CD8-positive, alpha-beta memory T cell (primary cell): ENCODE measurements around the gene NHS. TPM values are rescaled to one million over a fixed set of nuclear protein-coding genes. Genes with fewer than 3 reads are reported as not detected.

Experiments
- CTCF ChIA-PET: fragments of 350-600 bp; sonication (Branson Sonifier 250); formaldehyde crosslinking; loops from one replicate; lab custom pipeline; 2021; ENCODE audit warnings: antibody characterized with exemption; lab: Charles Lee
- POLR2A ChIA-PET: fragments of 350-600 bp; sonication (Branson Sonifier 250); formaldehyde crosslinking; loops from one replicate; lab custom pipeline; 2021; ENCODE audit warnings: antibody characterized with exemption; lab: Charles Lee
- DNase-seq, 5 donors: peaks; one replicate each; pipeline versions ENCODE4 v3.0.0 to v3.0.0-alpha.2; 2020 to 2022; ENCODE audit warnings: mixed read lengths in 1 of 5
- H3K27ac ChIP-seq: one replicate; pipeline ENCODE4 v1.7.0; 2013; ENCODE audit warnings: low read depth, mild to moderate bottlenecking, low read length, moderate library complexity
- H3K27me3 ChIP-seq: 2 replicates; pipeline ENCODE4 v1.7.0; 2013; ENCODE audit warnings: low read length, mild to moderate bottlenecking; ENCODE audit not compliant: insufficient read depth, poor library complexity, severe bottlenecking
- H3K36me3 ChIP-seq: 2 replicates; pipeline ENCODE4 v1.7.0; 2013; ENCODE audit warnings: mild to moderate bottlenecking, low read length, moderate library complexity; ENCODE audit not compliant: insufficient read depth
- H3K4me1 ChIP-seq: 2 replicates; pipeline ENCODE4 v1.7.0; 2013; ENCODE audit warnings: mild to moderate bottlenecking, low read length, moderate library complexity; ENCODE audit not compliant: insufficient read depth
- H3K4me3 ChIP-seq: 2 replicates; pipeline ENCODE4 v1.7.0; 2013; ENCODE audit warnings: mild to moderate bottlenecking, low read length
- H3K9me3 ChIP-seq: 2 replicates; pipeline ENCODE4 v1.7.0; 2013; ENCODE audit warnings: mild to moderate bottlenecking, low read length
- H3K27ac Mint-ChIP-seq, 8 donors: one replicate each; pipeline ENCODE4 v1.8.0; 2020 to 2021; ENCODE audit warnings: mixed read lengths in 8 of 8, mild to moderate bottlenecking in 6 of 8, inconsistent platforms in 3 of 8, moderate library complexity in 3 of 8
- H3K27me3 Mint-ChIP-seq, 2 donors: one replicate each; pipeline ENCODE4 v1.8.0; 2020 to 2021; ENCODE audit warnings: mixed read lengths in 2 of 2, mild to moderate bottlenecking in 1 of 2, moderate library complexity in 1 of 2
- H3K36me3 Mint-ChIP-seq, 3 donors: one replicate each; pipeline ENCODE4 v1.8.0; 2020 to 2021; ENCODE audit warnings: mixed read lengths in 3 of 3, inconsistent platforms in 1 of 3, mild to moderate bottlenecking in 1 of 3
- H3K4me1 Mint-ChIP-seq, 3 donors: one replicate each; pipeline ENCODE4 v1.8.0; 2020 to 2021; ENCODE audit warnings: mixed read lengths in 3 of 3, inconsistent platforms in 1 of 3, mild to moderate bottlenecking in 1 of 3
- H3K4me3 Mint-ChIP-seq, 7 donors: one replicate each; pipeline ENCODE4 v1.8.0; 2020 to 2021; ENCODE audit warnings: mixed read lengths in 7 of 7, mild to moderate bottlenecking in 6 of 7, moderate library complexity in 4 of 7, inconsistent platforms in 2 of 7
- H3K9me3 Mint-ChIP-seq, 5 donors: one replicate each; pipeline ENCODE4 v1.8.0; 2020 to 2022; ENCODE audit warnings: mixed read lengths in 5 of 5, mild to moderate bottlenecking in 3 of 5, moderate library complexity in 2 of 5, inconsistent platforms in 1 of 5
- polyA plus RNA-seq: library from polyadenylated mRNA; unstranded; fragments of 300-500 nt; fragmentation: Illumina TruSeq; gene quantifications from one replicate; pipeline ENCODE4 v1.2.3, GENCODE V29; 2021
- total RNA-seq, 2 experiments: library from RNA; stranded (reverse); gene quantifications; one replicate each; pipeline ENCODE4 v1.2.3, GENCODE V29; 2021

NHS gene
- total and polyA plus RNA-seq, 3 experiments from 2014 or later = 9.6 to 11.3 TPM; not detected in 1

GRCh38 chrX:17638731-17639130 lies 263.7 kb downstream of the NHS start:
- no peak overlapping the region for H3K27ac ChIP-seq
- no peaks in the 10 kb centered on the region for H3K4me1 ChIP-seq
- H3K36me3 ChIP-seq = no peaks in the 10 kb centered on the region
- H3K36me3 Mint-ChIP-seq = no peaks in the 10 kb centered on the region
- no peaks in the 10 kb centered on the region for H3K9me3 ChIP-seq
- no peak overlapping the region for H3K4me3 ChIP-seq
- POLR2A ChIA-PET = no interaction called here
- no peak overlapping the region for H3K27ac Mint-ChIP-seq
- CTCF ChIA-PET = no interaction called here
- H3K4me3 Mint-ChIP-seq = no peak overlapping the region
- H3K4me1 Mint-ChIP-seq = no peaks in the 10 kb centered on the region
- DNase-seq = no peak
- no peaks in the 10 kb centered on the region for H3K9me3 Mint-ChIP-seq
- H3K27me3 Mint-ChIP-seq = peaks cover 0 to 3% of the 10 kb centered on the region in 2 donors
- H3K27me3 ChIP-seq = no peaks in the 10 kb centered on the region

GRCh38 chrX:17642891-17643290 lies 267.9 kb downstream of the NHS start:
- H3K27me3 Mint-ChIP-seq = peaks cover 0 to 1% of the 10 kb centered on the region in 2 donors
- no peak overlapping the region for H3K4me3 Mint-ChIP-seq
- DNase-seq = no peak
- ChIA-PET CTCF (no interaction called here), POLR2A (no interaction called here)
- no peaks in the 10 kb centered on the region for H3K36me3 Mint-ChIP-seq
- no peaks in the 10 kb centered on the region for H3K9me3 Mint-ChIP-seq
- H3K27ac ChIP-seq = no peak overlapping the region
- H3K27me3 ChIP-seq = no peaks in the 10 kb centered on the region
- H3K4me1 Mint-ChIP-seq = no peaks in the 10 kb centered on the region
- H3K36me3 ChIP-seq = no peaks in the 10 kb centered on the region
- H3K4me3 ChIP-seq = no peak overlapping the region
- H3K4me1 ChIP-seq = no peaks in the 10 kb centered on the region
- no peak overlapping the region for H3K27ac Mint-ChIP-seq
- H3K9me3 ChIP-seq = no peaks in the 10 kb centered on the region

GRCh38 chrX:17643528-17643927 lies 268.5 kb downstream of the NHS start:
- no peak overlapping the region for H3K4me3 Mint-ChIP-seq
- H3K27ac Mint-ChIP-seq = no peak overlapping the region

GRCh38 chrX:17644001-17644400 lies 269.0 kb downstream of the NHS start:
- no peak for DNase-seq
- CTCF ChIA-PET = no interaction called here
- H3K4me3 ChIP-seq = no peak overlapping the region
- no peaks in the 10 kb centered on the region for H3K27me3 ChIP-seq
- Mint-ChIP-seq H3K4me3 (no peak overlapping the region), H3K27ac (no peak overlapping the region), H3K27me3 (peaks cover 0 to 1% of the 10 kb centered on the region in 2 donors), H3K9me3 (no peaks in the 10 kb centered on the region), H3K36me3 (no peaks in the 10 kb centered on the region), H3K4me1 (no peaks in the 10 kb centered on the region)
- H3K4me1 ChIP-seq = no peaks in the 10 kb centered on the region
- POLR2A ChIA-PET = no interaction called here
- H3K9me3 ChIP-seq = no peaks in the 10 kb centered on the region
- no peak overlapping the region for H3K27ac ChIP-seq
- no peaks in the 10 kb centered on the region for H3K36me3 ChIP-seq

More at GRCh38 chrX:17643528-17643927, 268.5 kb downstream of the NHS start:
- no peaks in the 10 kb centered on the region for H3K9me3 Mint-ChIP-seq
- Histone ChIP-seq H3K27me3 (no peaks in the 10 kb centered on the region), H3K9me3 (no peaks in the 10 kb centered on the region), H3K4me3 (no peak overlapping the region), H3K4me1 (no peaks in the 10 kb centered on the region), H3K27ac (no peak overlapping the region), H3K36me3 (no peaks in the 10 kb centered on the region)
- no peaks in the 10 kb centered on the region for H3K36me3 Mint-ChIP-seq
- H3K4me1 Mint-ChIP-seq = no peaks in the 10 kb centered on the region
- POLR2A ChIA-PET = no interaction called here
- DNase-seq = no peak
- H3K27me3 Mint-ChIP-seq = peaks cover 0 to 1% of the 10 kb centered on the region in 2 donors
- CTCF ChIA-PET = no interaction called here

GRCh38 chrX:17654116-17654515 lies 279.1 kb downstream of the NHS start:
- ChIA-PET POLR2A (no interaction called here), CTCF (no interaction called here)
- peak; percentile 8 to 59 (median 18) for DNase-seq
- H3K9me3 Mint-ChIP-seq = peaks cover 0 to 4% (median 0%) of the 10 kb centered on the region in 5 donors
- Histone ChIP-seq H3K27me3 (no peaks in the 10 kb centered on the region), H3K27ac (no peak overlapping the region), H3K4me1 (peaks cover 17% of the 10 kb centered on the region), H3K36me3 (no peaks in the 10 kb centered on the region), H3K4me3 (no peak overlapping the region), H3K9me3 (no peaks in the 10 kb centered on the region)
- peak overlapping the region in 6 of 7 donors; percentile 32 to 89 (median 70) for H3K4me3 Mint-ChIP-seq
- H3K4me1 Mint-ChIP-seq = peaks cover 20 to 29% (median 25%) of the 10 kb centered on the region in 3 donors
- peaks cover 4 to 5% of the 10 kb centered on the region in 2 donors for H3K27me3 Mint-ChIP-seq
- H3K36me3 Mint-ChIP-seq = no peaks in the 10 kb centered on the region
- H3K27ac Mint-ChIP-seq = peak overlapping the region in 7 of 8 donors; percentile 25 to 94 (median 80)

- Histone ChIP-seq H3K4me1 (peaks cover 17% of the 10 kb centered on the region), H3K36me3 (no peaks in the 10 kb centered on the region), H3K27ac (no peak overlapping the region), H3K9me3 (no peaks in the 10 kb centered on the region), H3K4me3 (peak overlapping the region; percentile 39), H3K27me3 (no peaks in the 10 kb centered on the region)
- no peaks in the 10 kb centered on the region for H3K36me3 Mint-ChIP-seq
- peak overlapping the region; percentile 75 to 90 (median 88) for H3K4me3 Mint-ChIP-seq
- no peak for DNase-seq
- peaks cover 0 to 4% (median 0%) of the 10 kb centered on the region in 5 donors for H3K9me3 Mint-ChIP-seq
- H3K27ac Mint-ChIP-seq = peak overlapping the region in 5 of 8 donors; percentile 9 to 81 (median 70)
- CTCF ChIA-PET = no interaction called here
- POLR2A ChIA-PET = no interaction called here
- H3K4me1 Mint-ChIP-seq = peaks cover 20 to 29% (median 25%) of the 10 kb centered on the region in 3 donors
- peaks cover 4 to 5% of the 10 kb centered on the region in 2 donors for H3K27me3 Mint-ChIP-seq
These were observed 280.4 kb downstream of the NHS start for GRCh38 chrX:17655211-17656034.

GRCh38 chrX:17656035-17656418 lies 281.0 kb downstream of the NHS start:
- H3K36me3 Mint-ChIP-seq = no peaks in the 10 kb centered on the region
- Histone ChIP-seq H3K4me3 (peak overlapping the region; percentile 39), H3K27ac (no peak overlapping the region), H3K9me3 (no peaks in the 10 kb centered on the region), H3K27me3 (no peaks in the 10 kb centered on the region), H3K36me3 (no peaks in the 10 kb centered on the region), H3K4me1 (peaks cover 17% of the 10 kb centered on the region)
- H3K9me3 Mint-ChIP-seq = peaks cover 0 to 4% (median 0%) of the 10 kb centered on the region in 5 donors
- no peak for DNase-seq
- H3K27me3 Mint-ChIP-seq = peaks cover 4 to 5% of the 10 kb centered on the region in 2 donors
- CTCF ChIA-PET = no interaction called here
- H3K4me1 Mint-ChIP-seq = peaks cover 20 to 29% (median 25%) of the 10 kb centered on the region in 3 donors
- POLR2A ChIA-PET = no interaction called here
- H3K4me3 Mint-ChIP-seq = peak overlapping the region; percentile 75 to 90 (median 88)
- H3K27ac Mint-ChIP-seq = peak overlapping the region in 2 of 8 donors; percentile 70 to 72

GRCh38 chrX:17656556-17656955 lies 281.6 kb downstream of the NHS start:
- H3K27me3 ChIP-seq = no peaks in the 10 kb centered on the region
- Mint-ChIP-seq H3K9me3 (peaks cover 0 to 4% (median 0%) of the 10 kb centered on the region in 5 donors), H3K4me1 (peaks cover 18 to 26% (median 22%) of the 10 kb centered on the region in 3 donors), H3K4me3 (peak overlapping the region in 5 of 7 donors; percentile 34 to 86 (median 55)), H3K36me3 (no peaks in the 10 kb centered on the region), H3K27me3 (peaks cover 4 to 5% of the 10 kb centered on the region in 2 donors), H3K27ac (no peak overlapping the region)
- no peak overlapping the region for H3K4me3 ChIP-seq
- no peaks in the 10 kb centered on the region for H3K9me3 ChIP-seq
- H3K4me1 ChIP-seq = peaks cover 17% of the 10 kb centered on the region
- ChIA-PET CTCF (no interaction called here), POLR2A (no interaction called here)
- H3K27ac ChIP-seq = no peak overlapping the region
- no peaks in the 10 kb centered on the region for H3K36me3 ChIP-seq
- no peak for DNase-seq
